ENCODE data around the gene IVD.
"Not testable (repeated sequence)": the region's sequence is repeated elsewhere in the genome, so short reads cannot be mapped to it uniquely, and the experiment has no call there.

The IVD gene

DNA sequence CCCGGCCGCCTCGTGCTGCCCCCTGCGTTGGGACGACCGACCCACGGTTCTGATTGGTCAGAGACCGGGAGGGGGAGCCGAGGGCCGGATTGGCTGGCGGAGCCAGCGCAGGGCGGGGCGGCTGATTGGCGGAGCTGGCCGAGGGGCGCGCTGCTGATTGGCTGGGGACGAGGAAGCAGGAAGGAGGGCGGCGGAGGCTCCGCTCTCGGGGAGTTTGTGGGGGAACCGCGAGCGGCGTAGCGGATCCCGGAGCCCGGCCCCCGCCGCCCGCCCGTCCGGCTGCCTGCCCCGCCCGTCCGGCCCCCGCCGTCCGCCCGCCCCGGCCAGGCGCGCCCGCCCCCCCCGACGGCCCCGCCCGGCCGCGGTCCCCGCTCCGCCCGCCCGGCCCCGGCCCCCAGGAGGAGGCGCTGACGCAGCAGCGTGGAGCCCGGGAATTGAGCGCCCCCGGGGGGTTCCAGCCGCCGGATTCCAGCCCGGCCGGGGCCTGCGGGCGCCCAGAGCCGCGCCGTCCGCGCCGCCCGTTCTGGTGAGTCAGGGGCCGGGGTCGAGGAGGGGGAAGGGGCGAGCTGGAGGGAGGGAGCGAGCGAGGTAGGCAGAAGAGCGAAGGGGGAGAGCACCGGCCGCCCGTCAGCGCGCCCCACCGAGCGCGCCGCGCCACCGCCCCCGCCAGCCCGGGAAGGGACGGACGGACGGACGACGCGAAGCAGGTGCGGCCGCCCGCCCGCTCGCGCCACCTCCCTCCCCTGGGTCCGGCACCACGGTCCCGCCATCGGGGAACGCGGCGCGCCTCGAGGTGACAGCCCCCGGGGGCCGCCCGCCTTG lies 35.4 kb downstream of the IVD start, which contains the start of gene BAHD1:
BAHD1 (plus strand) TSS at position 211 of the 822 bp plus-strand sequence. CDS start 17,512 bp downstream, outside the sequence.
- DNase-seq: peak; percentile 27

GRCh38 chr15:40441565-40442531 lies 36.3 kb downstream of the IVD start:
- no peak for DNase-seq

GRCh38 chr15:40443255-40443654 lies 37.7 kb downstream of the IVD start:
- no peak for DNase-seq

DNA sequence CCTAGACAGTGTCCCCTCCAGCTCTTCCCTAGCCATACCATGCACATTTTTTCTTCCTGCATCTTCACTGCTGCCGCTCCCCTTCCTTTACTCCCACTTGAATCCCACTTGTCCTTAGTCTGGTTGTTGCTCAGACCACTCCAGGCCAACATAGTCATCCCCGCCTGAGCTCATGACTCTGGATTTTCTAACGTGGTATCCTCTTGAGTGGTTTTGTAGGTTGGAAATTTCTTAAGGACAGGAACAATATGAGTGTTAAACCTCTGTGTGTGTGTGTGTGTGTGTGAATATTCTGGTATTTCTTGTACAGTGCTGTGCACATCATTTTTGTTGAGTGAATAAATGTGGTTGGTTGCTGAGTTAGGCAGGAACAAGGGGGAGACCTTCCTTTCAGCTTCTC lies 38.3 kb downstream of the IVD start:
- DNase-seq: no peak

DNA sequence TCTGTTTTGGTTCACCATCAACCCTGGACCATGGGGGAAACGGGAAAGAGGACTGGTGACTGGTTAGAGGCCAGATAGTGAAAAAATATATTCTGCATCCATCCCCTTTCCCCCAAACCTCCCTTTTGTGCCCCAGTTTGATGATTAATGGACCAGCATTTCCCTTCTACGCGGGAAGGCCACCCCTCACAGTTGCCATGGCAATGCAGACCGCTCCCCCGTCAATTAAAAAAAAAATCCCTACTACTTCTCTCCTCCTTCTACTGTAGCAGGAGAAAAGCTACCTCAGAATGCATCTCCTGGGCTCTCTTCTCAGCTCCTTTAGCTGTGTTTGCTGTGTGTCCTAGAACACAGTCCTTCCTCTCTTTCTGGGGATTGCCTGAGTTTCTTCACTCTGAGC lies 39.1 kb downstream of the IVD start:
- DNase-seq: no peak

GRCh38 chr15:40445421-40445922 lies 39.9 kb downstream of the IVD start:
- no peak for DNase-seq

GRCh38 chr15:40446144-40446543 lies 40.5 kb downstream of the IVD start:
- no peak for DNase-seq

DNA sequence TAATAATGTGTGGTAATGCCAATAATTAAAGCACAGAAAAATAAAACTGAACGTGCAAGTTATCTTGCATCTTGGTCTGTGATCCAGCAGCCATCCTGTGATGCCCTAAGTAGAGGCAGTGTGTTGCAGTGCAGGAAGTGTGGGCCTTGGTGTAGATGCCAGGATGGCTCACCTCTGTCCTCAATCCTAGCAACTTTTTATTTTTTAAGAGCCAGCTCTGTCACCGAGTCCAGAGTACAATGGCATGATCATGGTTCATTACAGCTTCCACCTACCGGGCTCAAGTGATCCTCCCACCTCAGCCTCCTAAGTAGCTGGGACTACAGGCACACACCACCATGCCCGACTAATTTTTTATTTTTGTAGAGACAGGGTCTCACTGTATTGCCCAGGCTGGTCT lies 42.8 kb downstream of the IVD start:
- no peak for DNase-seq

DNA sequence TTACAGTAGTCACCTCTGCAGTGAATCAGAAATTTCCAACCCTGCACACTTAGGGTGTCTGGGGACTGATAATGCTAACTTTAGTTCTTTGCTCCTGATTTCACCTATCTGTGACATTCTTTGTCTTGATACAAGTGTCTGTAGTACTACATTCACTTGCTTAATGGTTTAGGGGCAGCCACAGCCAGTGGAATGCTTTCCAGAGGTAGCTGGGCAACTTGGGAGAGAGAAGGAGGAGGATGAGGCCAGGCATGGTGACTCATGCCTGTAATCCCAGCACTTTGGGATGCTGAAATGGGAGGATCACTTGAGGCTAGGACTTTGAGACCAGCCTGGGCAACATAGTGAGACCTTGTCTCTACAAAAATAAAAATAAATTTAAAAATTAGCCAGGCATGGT lies 43.7 kb downstream of the IVD start:
- no peak for DNase-seq

DNA sequence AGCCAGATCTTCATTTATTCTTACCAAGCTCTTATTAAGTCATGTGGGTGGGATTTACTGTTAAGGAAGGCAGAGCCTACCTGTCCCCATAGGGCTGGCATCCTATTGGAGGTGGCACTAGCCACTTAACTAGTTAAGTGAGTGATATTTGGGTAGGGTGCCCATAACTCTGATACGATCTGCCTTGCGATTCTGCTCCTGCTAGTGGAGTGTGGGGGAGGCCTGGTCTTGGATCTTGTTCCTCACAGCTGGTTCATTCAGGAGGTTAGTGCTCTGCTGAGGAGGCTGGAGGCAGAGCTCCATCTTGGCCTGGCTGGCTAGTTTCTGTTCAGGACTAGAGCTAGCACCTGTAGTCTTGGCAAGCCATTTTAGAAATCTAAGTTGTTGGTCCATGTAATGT lies 44.5 kb downstream of the IVD start:
- no peak for DNase-seq

- DNase-seq: no peak
These were observed 46.0 kb downstream of the IVD start for GRCh38 chr15:40451527-40452158.

- DNase-seq: no peak
These were observed 46.9 kb downstream of the IVD start for GRCh38 chr15:40452296-40453090.

- DNase-seq: not testable (repeated sequence)
These were observed 48.3 kb downstream of the IVD start for GRCh38 chr15:40453941-40454340.

- DNase-seq: no peak
These were observed 49.4 kb downstream of the IVD start for GRCh38 chr15:40454904-40455391.

GRCh38 chr15:40456299-40456712 lies 50.7 kb downstream of the IVD start:
- DNase-seq: no peak

GRCh38 chr15:40456738-40457137 lies 51.1 kb downstream of the IVD start:
- no peak for DNase-seq

GRCh38 chr15:40458495-40459371 lies 53.1 kb downstream of the IVD start:
- DNase-seq: no peak

- no peak for DNase-seq
These were observed 53.9 kb downstream of the IVD start for GRCh38 chr15:40459391-40460015.

DNA sequence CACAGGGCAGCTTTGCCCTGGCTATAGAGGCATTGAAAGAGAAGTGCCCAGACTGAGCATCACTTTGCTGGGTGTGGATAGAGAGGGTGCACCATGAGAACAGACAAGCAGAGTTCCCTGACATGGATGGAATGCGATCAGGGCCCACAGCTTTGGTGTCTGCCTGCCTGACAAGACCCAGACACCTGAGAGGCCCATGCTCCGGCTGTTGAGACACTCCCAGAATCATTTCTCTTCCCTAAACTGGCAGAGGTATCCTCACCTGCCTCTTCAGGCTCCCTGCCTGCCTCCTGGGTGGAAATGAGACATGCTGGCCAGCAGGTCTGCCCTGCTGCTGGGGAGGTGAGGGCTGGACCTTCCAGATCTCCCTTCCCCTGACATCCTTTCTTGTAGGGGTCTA lies 54.8 kb downstream of the IVD start:
- DNase-seq: no peak

DNA sequence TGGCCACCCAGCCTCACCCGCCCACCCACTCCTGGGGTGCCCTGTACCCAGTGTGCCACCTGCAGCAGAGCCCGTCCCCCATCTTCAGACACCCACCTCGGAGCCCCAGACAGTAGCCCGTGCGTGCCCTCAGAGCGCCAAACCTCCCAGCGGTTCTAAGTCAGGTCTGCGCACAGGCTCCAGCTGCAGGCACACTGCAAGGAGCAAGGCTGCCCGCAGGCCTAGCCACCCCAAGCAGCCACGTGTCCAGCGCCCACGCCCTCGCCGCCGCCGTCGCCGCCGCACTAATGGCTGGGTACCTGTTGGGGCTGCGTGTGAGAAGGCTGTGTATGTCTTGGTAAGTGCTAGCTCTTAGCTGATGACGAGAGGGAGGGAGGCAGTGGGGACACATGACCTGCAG lies 56.4 kb downstream of the IVD start:
- no peak for DNase-seq

Data from SIG-M5 (cell line).